Osteocyte (in vitro differentiated cells): ENCODE data around the gene TBCK. TPM values are rescaled to one million over a fixed set of nuclear protein-coding genes. Genes with fewer than 3 reads are reported as not detected.
A peak's percentile ranks its signal among the peaks of the same experiment; 100 is the strongest.

Source experiments
- DNase-seq: peaks from one replicate; pipeline ENCODE4 v3.0.0; 2021; ENCODE audit warnings: mixed read lengths; ENCODE audit not compliant: unreplicated experiment; ENCODE audit errors: extremely low spot score
- H3K27ac Mint-ChIP-seq: one replicate; pipeline ENCODE4 v1.8.0; 2021; ENCODE audit warnings: mild to moderate bottlenecking, mixed read lengths; ENCODE audit not compliant: unreplicated experiment
- H3K27me3 Mint-ChIP-seq: one replicate; pipeline ENCODE4 v1.8.0; 2021; ENCODE audit warnings: mixed read lengths; ENCODE audit not compliant: unreplicated experiment
- H3K36me3 Mint-ChIP-seq: one replicate; pipeline ENCODE4 v1.8.0; 2021; ENCODE audit warnings: mixed read lengths; ENCODE audit not compliant: unreplicated experiment
- H3K4me1 Mint-ChIP-seq: one replicate; pipeline ENCODE4 v1.8.0; 2021; ENCODE audit warnings: mixed read lengths; ENCODE audit not compliant: unreplicated experiment
- H3K4me3 Mint-ChIP-seq: one replicate; pipeline ENCODE4 v1.8.0; 2021; ENCODE audit warnings: mild to moderate bottlenecking, moderate library complexity, mixed read lengths; ENCODE audit not compliant: unreplicated experiment
- H3K9me3 Mint-ChIP-seq: one replicate; pipeline ENCODE4 v1.8.0; 2021; ENCODE audit warnings: mixed read lengths; ENCODE audit not compliant: unreplicated experiment
- total RNA-seq: library from RNA; stranded (reverse); gene quantifications from 2 replicates; pipeline ENCODE4 v1.2.1, GENCODE V29; 2021
- TF ChIP-seq, protein P1 (sequence below): fragments of 200-600 bp; sonication (generic); IDR thresholded peaks from 2 replicates; pipeline ENCODE4 v1.5.0; 2021; ENCODE audit warnings: antibody characterized with exemption, mild to moderate bottlenecking, moderate library complexity

Gene TBCK
- total RNA-seq, 1 donor from 2014 or later = 49.9 TPM

- H3K4me1 Mint-ChIP-seq = peaks cover 24% of the 10 kb centered on the region
- no peaks in the 10 kb centered on the region for H3K9me3 Mint-ChIP-seq
- DNase-seq = no peak
- TF ChIP-seq, protein P1, sequence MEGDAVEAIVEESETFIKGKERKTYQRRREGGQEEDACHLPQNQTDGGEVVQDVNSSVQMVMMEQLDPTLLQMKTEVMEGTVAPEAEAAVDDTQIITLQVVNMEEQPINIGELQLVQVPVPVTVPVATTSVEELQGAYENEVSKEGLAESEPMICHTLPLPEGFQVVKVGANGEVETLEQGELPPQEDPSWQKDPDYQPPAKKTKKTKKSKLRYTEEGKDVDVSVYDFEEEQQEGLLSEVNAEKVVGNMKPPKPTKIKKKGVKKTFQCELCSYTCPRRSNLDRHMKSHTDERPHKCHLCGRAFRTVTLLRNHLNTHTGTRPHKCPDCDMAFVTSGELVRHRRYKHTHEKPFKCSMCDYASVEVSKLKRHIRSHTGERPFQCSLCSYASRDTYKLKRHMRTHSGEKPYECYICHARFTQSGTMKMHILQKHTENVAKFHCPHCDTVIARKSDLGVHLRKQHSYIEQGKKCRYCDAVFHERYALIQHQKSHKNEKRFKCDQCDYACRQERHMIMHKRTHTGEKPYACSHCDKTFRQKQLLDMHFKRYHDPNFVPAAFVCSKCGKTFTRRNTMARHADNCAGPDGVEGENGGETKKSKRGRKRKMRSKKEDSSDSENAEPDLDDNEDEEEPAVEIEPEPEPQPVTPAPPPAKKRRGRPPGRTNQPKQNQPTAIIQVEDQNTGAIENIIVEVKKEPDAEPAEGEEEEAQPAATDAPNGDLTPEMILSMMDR = no peak
- no peak overlapping the region for H3K4me3 Mint-ChIP-seq
- no peak overlapping the region for H3K27ac Mint-ChIP-seq
- H3K27me3 Mint-ChIP-seq = no peaks in the 10 kb centered on the region
- H3K36me3 Mint-ChIP-seq = peaks cover 10% of the 10 kb centered on the region
Observed at GRCh38 chr4:106096454-106096853, 219.6 kb downstream of the TBCK start.

DNA sequence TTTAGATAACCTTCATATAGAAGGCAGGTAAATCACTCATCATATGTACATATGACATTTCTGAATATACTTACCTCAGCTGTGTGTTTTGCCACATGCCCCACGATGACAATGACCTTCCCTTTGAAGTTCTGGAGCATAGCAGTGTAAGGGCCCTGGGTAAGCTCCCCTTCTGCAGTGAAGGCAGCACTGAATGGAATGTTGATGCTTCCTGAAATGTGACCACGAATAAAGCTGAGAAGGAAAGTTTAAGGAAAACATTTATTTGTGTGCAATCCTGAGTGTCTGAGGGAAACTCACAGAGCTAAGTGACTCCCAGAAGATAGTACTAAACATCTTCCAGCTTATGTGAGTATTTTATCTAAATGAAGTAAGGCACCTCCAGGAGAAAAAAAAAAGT lies 220.6 kb downstream of the TBCK start:
- Mint-ChIP-seq H3K9me3 (peaks cover 7% of the 10 kb centered on the region), H3K27me3 (no peaks in the 10 kb centered on the region), H3K4me1 (peaks cover 24% of the 10 kb centered on the region), H3K27ac (peak overlapping the region; percentile 59), H3K36me3 (peaks cover 21% of the 10 kb centered on the region), H3K4me3 (no peak overlapping the region)
- no peak for DNase-seq
- TF ChIP-seq, protein P1 = no peak

GRCh38 chr4:106092361-106093040 lies 223.5 kb downstream of the TBCK start:
- TF ChIP-seq, protein P1 = no peak
- DNase-seq = no peak
- no peak overlapping the region for H3K27ac Mint-ChIP-seq
- no peak overlapping the region for H3K4me3 Mint-ChIP-seq
- peaks cover 14% of the 10 kb centered on the region for H3K9me3 Mint-ChIP-seq
- H3K36me3 Mint-ChIP-seq = peaks cover 36% of the 10 kb centered on the region
- peaks cover 24% of the 10 kb centered on the region for H3K4me1 Mint-ChIP-seq
- H3K27me3 Mint-ChIP-seq = no peaks in the 10 kb centered on the region

DNA sequence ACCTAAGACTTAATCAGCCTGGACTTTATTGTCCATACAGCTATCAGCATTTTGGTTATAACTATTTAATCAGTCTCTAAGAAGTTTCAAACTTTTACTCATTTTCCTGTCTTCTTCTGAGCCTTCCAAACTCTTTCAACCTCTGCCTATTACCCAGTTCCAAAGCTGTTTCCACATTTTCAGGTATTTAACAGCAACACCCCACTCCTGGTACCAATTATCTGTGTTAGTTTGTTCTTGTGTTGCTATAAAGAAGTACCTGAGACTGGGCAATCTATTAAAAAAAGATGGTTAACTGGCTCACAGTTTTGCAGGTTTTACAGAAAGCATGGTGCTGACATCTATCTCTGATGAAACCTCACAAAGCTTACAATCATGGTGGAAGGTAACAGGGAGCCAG lies 225.2 kb downstream of the TBCK start:
- Mint-ChIP-seq H3K27ac (no peak overlapping the region), H3K4me3 (no peak overlapping the region), H3K27me3 (no peaks in the 10 kb centered on the region), H3K4me1 (peaks cover 14% of the 10 kb centered on the region), H3K36me3 (peaks cover 36% of the 10 kb centered on the region), H3K9me3 (peaks cover 14% of the 10 kb centered on the region)
- DNase-seq = no peak
- TF ChIP-seq, protein P1 = no peak

DNA sequence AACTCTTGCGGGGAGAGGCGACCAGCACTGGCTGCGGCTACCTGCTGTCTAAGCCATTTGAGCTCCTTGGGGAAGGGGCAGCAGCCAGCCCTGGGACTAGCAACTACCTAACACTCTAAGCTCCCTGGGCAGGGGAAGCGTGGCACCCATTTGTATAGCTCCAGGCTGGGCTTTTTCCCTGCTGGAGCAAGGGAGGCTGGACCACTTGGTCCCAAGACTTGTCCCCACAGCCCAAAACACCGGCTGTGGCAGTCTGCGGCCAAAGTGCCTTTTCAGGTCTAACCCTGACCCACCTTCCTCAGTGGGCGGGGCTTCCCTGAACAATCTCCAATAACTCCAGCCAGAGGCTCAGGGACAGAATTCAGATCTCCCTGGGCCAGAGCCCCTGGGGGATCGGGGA lies 232.9 kb downstream of the TBCK start:
- Mint-ChIP-seq H3K4me1 (no peaks in the 10 kb centered on the region), H3K36me3 (peaks cover 42% of the 10 kb centered on the region), H3K27me3 (no peaks in the 10 kb centered on the region), H3K27ac (no peak overlapping the region), H3K9me3 (peaks cover 38% of the 10 kb centered on the region), H3K4me3 (no peak overlapping the region)
- peak; percentile 77 for DNase-seq
- TF ChIP-seq, protein P1 = no peak
